Ascending aorta (tissue), 2 donors: ENCODE data around the gene HACD2. TPM values are rescaled to one million over a fixed set of nuclear protein-coding genes. Genes with fewer than 3 reads are reported as not detected.

ENCODE experiments used
- DNase-seq, 2 donors: peaks; one replicate each; pipeline ENCODE4 v3.0.0-alpha.2; 2019; ENCODE audit warnings: low spot score in 2 of 2
- H3K27ac ChIP-seq, 2 donors: fragments of 200-600 bp; sonication (generic); one replicate each; pipeline ENCODE4 v1.5.1; 2016 to 2017; ENCODE audit warnings: mild to moderate bottlenecking in 1 of 2
- H3K27me3 ChIP-seq: fragments of 200-600 bp; sonication (generic); one replicate; pipeline ENCODE4 v1.5.1; 2017
- H3K36me3 ChIP-seq, 2 donors: fragments of 200-600 bp; sonication (generic); one replicate each; pipeline ENCODE4 v1.5.1; 2016
- H3K4me1 ChIP-seq, 2 donors: fragments of 200-600 bp; sonication (generic); one replicate each; pipeline ENCODE4 v1.5.1; 2016 to 2017; ENCODE audit warnings: mild to moderate bottlenecking in 1 of 2
- H3K4me3 ChIP-seq, 2 donors: fragments of 200-600 bp; sonication (generic); one replicate each; pipeline ENCODE4 v1.5.1; 2016 to 2017; ENCODE audit warnings: mild to moderate bottlenecking in 1 of 2
- H3K9me3 ChIP-seq, 2 donors: fragments of 200-600 bp; sonication (generic); one replicate each; pipeline ENCODE4 v1.5.1; 2016
- CTCF ChIP-seq, 3 experiments: fragments of 200-600 bp in 2 of 3; fragments of 450-650 bp in 1 of 3; sonication (generic) in 2 of 3; IDR thresholded peaks; one replicate each; pipeline ENCODE4 v1.5.1; 2016 to 2019; ENCODE audit warnings: antibody characterized with exemption in 3 of 3, mild to moderate bottlenecking in 1 of 3, moderate library complexity in 1 of 3
- intact Hi-C: fragments of 100-400 bp; cut with DNase I; formaldehyde crosslinking; loops from one replicate; pipeline ENCODE4 v1.15.1; 2023
- total RNA-seq: library from RNA; depleted of rRNA; stranded (reverse); fragments of >200 nt; gene quantifications from one replicate; pipeline ENCODE4 v1.1.0, GENCODE V29; 2016

The HACD2 gene
- total RNA-seq, 1 donor from 2014 or later, result 10.2 TPM

DNA sequence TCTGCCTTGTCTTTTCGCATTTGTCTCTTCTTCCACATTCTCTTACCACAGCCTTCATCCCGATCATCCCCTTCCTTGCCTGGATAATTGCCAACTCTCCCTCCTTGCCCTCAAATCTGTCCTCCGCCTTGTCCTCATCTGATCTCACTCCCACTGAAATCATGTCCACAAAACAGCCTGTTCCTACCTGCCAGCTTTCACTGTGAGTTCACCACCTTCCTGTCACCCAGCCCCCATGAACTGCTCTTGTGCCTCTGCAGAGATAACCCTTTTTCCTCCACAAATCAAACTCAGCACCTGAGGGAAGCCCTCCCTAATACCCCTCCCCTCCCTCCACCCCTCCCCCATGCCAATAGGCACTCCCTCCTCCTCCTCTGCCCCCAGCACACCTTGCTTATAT lies 131.2 kb downstream of the HACD2 start:
- no peak overlapping the region for H3K4me3 ChIP-seq
- no peak for DNase-seq
- H3K27me3 ChIP-seq, result no peaks in the 10 kb centered on the region
- H3K4me1 ChIP-seq, result no peaks in the 10 kb centered on the region
- H3K36me3 ChIP-seq, result no peaks in the 10 kb centered on the region
- no peaks in the 10 kb centered on the region for H3K9me3 ChIP-seq
- intact Hi-C loops, result no loop called here
- no peak for TF ChIP-seq CTCF (IDR thresholded peaks at IDR 0.05)
- no peak overlapping the region for H3K27ac ChIP-seq

- Histone ChIP-seq H3K36me3 (no peaks in the 10 kb centered on the region), H3K4me3 (no peak overlapping the region), H3K27ac (no peak overlapping the region), H3K9me3 (no peaks in the 10 kb centered on the region), H3K27me3 (peaks cover 4% of the 10 kb centered on the region), H3K4me1 (no peaks in the 10 kb centered on the region)
- no peak for DNase-seq
- intact Hi-C loops, result no loop called here
- TF ChIP-seq CTCF (IDR thresholded peaks at IDR 0.05), result no peak
Observed at GRCh38 chr3:123451186-123451585, 133.7 kb downstream of the HACD2 start.

GRCh38 chr3:123449997-123450604 lies 134.8 kb downstream of the HACD2 start:
- intact Hi-C loops, result loop anchor here (2.0 to 5.0 kb wide), 4 partner anchors 38 to 103 kb away; no protein-coding TSS in a partner anchor
- peaks cover 4% of the 10 kb centered on the region for H3K27me3 ChIP-seq
- no peaks in the 10 kb centered on the region for H3K9me3 ChIP-seq
- peak in 1 of 2 donors; percentile 78 for DNase-seq
- H3K36me3 ChIP-seq, result no peaks in the 10 kb centered on the region
- peaks cover 0 to 3% of the 10 kb centered on the region in 2 donors for H3K4me1 ChIP-seq
- peak overlapping the region; percentile 74 to 97 for H3K4me3 ChIP-seq
- peak overlapping the region; percentile 88 to 96 for H3K27ac ChIP-seq
- peak in 1 of 3 experiments; percentile 3 for TF ChIP-seq CTCF (IDR thresholded peaks at IDR 0.05)

DNA sequence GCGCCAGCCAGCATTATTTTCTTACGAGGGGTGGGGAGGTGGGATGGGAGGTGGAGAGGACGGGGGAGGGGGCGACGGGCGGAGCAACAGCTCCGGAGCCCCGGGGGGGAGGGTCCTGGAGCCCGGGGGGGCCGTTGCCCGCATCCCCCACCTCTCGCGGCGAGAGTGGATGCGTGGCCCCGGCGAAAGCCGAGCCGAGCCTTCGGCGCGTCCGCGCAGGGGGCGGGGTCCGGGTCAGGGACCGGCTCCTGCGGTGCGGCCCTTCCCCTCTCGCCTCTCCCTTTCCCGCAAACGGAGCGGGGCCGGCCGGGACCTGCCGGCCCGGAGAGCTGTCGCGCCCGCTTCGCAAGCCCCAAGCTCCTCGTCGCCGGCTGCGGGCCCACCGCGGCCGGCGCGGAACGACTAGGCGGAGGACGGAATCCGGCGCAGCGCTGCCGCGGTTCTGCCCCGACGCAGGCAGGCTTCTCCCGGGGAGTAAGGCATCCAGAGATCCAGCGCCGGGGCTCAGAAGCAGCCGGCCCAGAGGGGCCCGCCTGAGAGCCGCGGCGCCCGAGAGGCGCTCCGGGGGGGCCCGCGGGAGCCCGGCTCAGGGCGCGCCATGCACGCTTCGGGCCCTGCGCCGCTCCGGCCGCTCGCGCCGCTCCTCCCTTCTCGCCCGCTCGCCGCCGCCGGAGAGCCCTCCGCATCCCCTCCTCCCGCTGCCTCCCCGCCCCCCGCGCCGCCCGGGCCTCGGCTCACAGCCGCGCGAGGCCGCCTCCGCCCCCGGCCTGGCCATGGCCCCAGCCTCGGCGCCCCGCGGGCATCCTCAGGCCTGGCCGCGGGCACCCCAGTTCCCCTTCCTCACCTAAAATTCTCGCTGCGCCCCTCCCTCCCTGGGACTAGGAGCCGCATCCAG lies 135.5 kb downstream of the HACD2 start:
- intact Hi-C loops, result loop anchor here (2.0 to 5.0 kb wide), 4 partner anchors 37 to 103 kb away; no protein-coding TSS in a partner anchor
- H3K4me1 ChIP-seq, result peaks cover 0 to 10% of the 10 kb centered on the region in 2 donors
- DNase-seq, result no peak
- TF ChIP-seq CTCF (IDR thresholded peaks at IDR 0.05), result no peak
- peak overlapping the region; percentile 88 to 96 for H3K27ac ChIP-seq
- H3K36me3 ChIP-seq, result no peaks in the 10 kb centered on the region
- H3K4me3 ChIP-seq, result peak overlapping the region; percentile 74 to 97
- H3K27me3 ChIP-seq, result peaks cover 4% of the 10 kb centered on the region
- H3K9me3 ChIP-seq, result no peaks in the 10 kb centered on the region

GRCh38 chr3:123448536-123449101 lies 136.2 kb downstream of the HACD2 start, which contains the start of gene ADCY5:
Gene ADCY5 (minus strand): TSS chr3:123449090. CDS start chr3:123448545, 545 bp downstream.
- peak within 1 kb of the TSS; percentile 88 to 96 for H3K27ac ChIP-seq
- no peaks in the 10 kb centered on the region for H3K36me3 ChIP-seq
- H3K4me3 ChIP-seq, result peak within 1 kb of the TSS; percentile 74 to 97
- intact Hi-C loops, result loop anchor here (2.0 to 5.0 kb wide), 4 partner anchors 36 to 102 kb away; no protein-coding TSS in a partner anchor
- DNase-seq, result no peak
- no peaks in the 10 kb centered on the region for H3K9me3 ChIP-seq
- peaks cover 4% of the 10 kb centered on the region for H3K27me3 ChIP-seq
- TF ChIP-seq CTCF (IDR thresholded peaks at IDR 0.05), result no peak
- H3K4me1 ChIP-seq, result peaks cover 0 to 13% of the 10 kb centered on the region in 2 donors
